ENCODE data around the gene ATP8A2.
"Not testable (repeated sequence)": the region's sequence is repeated elsewhere in the genome, so short reads cannot be mapped to it uniquely, and the experiment has no call there.

ATP8A2 gene

GRCh38 chr13:25771641-25772478 lies 400.1 kb downstream of the ATP8A2 start:
- no peak for DNase-seq

DNA sequence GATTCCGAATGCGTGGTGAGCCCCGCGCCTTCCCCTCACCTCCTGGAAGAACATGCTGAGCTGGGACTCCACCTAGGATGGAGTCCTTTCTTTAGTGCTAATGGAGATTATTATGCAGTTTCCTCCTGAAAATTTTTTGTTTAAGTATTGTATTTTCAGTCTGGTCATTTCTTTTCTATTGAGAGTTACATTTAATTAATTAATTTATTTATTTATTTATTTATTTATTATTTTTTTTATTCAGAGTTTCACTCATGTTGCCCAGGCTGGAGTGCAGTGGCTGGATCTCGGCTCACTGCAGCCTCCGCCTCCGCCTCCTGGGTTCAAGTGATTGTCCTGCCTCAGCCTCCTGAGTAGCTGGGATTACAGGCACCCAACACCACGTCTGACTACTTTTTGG lies 400.8 kb downstream of the ATP8A2 start:
- DNase-seq, result not testable (repeated sequence)

DNA sequence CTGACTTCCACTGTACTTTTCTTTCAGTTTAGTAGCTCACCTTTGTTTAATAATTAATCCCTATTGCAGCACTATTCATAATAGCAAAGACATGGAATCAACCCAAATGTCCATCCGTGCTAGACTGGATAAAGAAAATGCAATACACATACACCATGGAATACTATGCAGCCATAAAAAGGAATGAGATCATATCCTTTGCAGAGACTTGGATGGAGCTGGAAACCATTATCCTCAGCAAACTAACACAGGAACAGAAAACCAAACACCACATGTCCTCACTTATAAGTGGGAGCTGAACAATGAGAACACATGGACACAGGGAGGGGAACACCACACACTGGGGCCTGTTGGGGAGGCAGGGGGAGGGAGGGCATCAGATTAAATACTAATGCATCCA lies 402.3 kb downstream of the ATP8A2 start:
- not testable (repeated sequence) for DNase-seq

DNA sequence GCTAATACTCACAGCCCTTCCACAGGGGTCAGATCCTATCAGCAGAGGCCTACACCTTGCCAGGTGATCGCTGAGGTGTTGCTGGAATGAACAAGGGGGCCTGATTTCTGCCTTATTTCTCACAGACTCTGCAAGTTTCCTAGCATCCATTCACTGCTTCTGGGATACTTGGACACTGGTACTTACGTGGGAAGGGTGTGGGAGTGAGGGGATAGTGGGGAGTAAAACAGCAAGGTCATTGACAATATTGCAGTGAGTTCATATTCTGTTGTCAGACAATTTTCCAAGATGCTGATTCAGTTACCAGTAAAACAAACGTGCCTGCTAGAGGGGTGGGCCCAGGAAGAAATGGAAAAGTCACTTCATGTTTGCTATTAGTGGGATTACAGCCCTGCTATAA lies 403.5 kb downstream of the ATP8A2 start:
- no peak for DNase-seq

DNA sequence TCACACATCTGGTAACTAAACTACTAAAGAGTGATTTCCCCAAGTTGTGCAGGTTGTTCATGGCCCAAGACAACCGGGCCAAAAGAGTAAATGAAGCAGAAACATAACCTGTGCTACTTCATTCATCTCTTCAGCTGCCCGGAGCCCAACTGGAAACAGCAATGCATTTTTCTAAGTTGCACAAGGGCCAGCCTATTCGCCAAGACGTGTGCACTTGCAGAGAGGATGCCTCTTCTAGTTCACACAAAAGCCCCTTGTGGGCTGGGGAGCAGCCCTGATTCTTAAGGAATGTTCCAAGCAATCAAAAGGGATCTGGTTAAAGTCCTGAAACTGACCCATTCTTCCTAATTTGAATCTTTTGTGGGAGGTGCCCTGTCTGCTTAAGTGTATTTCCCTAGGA lies 404.2 kb downstream of the ATP8A2 start:
- no peak for DNase-seq

- DNase-seq, result no peak
These were observed 404.9 kb downstream of the ATP8A2 start for GRCh38 chr13:25776722-25777121.

- no peak for DNase-seq
These were observed 405.7 kb downstream of the ATP8A2 start for GRCh38 chr13:25777509-25777908.

GRCh38 chr13:25778365-25778764 lies 406.6 kb downstream of the ATP8A2 start:
- DNase-seq, result no peak

DNA sequence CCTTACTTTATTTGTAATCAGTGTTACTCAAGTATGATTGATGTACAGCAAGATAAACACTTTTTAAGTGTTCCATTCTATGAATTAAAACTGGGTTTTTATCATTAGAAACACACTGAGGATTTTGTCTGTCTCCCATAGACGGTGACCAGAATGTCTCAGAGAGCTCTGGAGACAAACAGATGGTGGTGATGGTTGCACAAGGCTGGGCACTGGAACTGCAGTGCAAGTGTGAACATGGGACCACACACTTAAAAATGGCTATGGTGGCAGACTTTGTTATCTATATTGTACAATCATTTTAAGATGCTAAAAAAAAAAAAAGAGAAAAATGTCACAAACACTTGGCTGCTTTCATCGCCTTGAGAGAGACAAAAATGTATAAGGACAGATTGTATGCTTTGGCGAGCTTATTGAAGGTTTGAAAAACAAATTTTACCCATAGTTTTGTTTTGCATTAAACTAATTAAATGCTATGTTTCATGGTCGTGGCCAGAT lies 407.1 kb downstream of the ATP8A2 start:
- DNase-seq, result no peak

DNA sequence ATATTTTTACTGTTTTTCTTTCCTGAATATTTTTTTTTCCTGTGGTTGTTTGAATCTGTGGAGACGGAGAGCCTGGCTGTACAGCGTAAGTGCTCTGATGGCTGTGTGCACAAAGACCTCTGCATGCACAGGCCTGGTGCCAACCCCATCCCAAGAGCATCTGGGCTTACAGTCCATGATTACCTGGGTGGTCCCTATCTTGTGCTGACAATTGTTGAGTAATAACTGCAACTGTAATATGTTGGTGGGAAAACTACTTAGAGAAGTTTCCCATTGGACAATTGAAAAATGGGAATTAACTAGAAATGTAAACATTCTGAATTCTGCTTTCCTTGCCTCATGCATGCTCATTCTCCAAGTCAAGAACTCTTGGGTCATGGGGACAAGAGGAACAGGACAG lies 411.3 kb downstream of the ATP8A2 start:
- no peak for DNase-seq

DNA sequence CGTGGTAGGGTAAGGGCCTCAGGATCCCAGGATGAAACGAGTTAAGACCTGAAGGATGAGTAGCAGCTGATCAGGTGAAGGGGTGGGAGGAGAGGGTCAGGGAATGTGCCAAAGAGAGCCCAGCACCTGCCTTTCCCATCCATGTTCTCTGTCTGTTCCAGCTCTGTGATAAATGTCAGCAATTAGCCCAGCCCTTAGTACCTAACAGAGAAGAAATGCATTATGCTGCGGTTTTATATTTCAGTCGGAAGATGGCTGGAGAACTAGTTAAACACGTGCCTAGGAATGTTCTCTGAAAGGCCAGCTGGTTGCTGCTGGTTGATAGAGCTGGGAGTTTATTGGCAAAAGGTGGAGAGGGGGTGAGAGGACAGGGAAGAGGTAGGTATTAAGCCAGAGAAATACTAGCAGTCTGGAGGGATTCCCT lies 411.8 kb downstream of the ATP8A2 start:
- no peak for DNase-seq

GRCh38 chr13:25784119-25784518 lies 412.3 kb downstream of the ATP8A2 start:
- DNase-seq, result no peak

- DNase-seq, result not testable (repeated sequence)
These were observed 418.4 kb downstream of the ATP8A2 start for GRCh38 chr13:25790137-25790536.

- DNase-seq, result no peak
These were observed 423.5 kb downstream of the ATP8A2 start for GRCh38 chr13:25795277-25795676.

- no peak for DNase-seq
These were observed 424.7 kb downstream of the ATP8A2 start for GRCh38 chr13:25796474-25796873.

DNA sequence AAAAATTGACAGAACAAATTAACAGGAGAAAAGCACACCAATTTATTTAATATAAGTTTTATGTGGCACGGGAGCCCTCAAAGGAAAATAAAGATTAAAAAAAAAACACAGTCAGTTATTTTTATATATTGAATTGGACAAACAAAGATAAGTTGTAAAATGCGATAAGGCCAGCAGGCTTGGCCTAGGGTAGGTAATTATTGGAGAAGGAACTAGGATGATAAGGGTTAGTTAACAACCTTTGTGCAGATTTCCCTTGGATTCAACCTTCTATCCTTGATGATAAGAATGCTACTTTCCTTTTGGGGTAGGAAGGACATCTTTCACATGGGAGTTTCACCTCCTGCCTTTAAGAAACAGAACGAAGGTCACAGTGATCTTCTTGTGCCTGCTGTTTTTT lies 427.2 kb downstream of the ATP8A2 start:
- DNase-seq, result no peak

DNA sequence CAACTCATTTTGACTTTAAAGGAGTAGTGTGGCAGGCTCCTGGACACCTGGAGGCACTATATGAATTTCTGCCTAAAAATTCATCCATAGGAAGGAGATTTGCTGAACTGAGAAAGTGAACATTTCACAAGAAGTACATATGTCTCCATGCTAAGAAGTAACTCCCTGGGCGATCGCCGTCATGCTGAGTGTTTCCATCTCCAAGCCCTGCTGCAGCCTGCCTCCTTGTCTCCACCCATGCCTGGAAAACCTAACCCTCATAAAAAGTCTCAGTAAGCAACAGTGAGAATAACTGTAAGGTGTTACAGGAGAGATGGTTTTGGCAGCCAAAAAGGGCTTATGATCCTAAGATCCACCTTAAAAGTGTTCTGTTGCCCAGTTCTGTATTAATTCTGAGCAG lies 428.7 kb downstream of the ATP8A2 start:
- no peak for DNase-seq

GRCh38 chr13:25802579-25802978 lies 430.8 kb downstream of the ATP8A2 start:
- no peak for DNase-seq

DNA sequence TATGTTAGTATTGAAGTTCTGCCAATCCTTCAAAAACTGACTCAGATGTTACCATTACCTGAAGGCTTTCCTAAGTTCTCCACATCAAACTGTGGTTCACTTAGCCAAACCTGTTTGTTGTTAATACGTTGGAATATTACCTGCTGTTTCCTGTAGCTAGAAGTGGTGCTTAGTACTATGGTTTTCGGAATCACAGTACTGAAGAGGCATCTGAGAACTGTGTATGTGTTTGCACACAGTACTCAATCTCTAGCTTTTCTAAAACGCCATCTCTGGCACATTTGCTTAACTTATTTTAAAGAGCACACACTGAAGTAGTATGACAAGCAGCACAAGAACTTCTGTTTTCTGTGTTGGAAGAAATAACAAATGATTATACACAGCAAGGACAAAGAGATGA lies 431.9 kb downstream of the ATP8A2 start:
- DNase-seq, result no peak

- no peak for DNase-seq
These were observed 434.6 kb downstream of the ATP8A2 start for GRCh38 chr13:25806264-25806974.

DNA sequence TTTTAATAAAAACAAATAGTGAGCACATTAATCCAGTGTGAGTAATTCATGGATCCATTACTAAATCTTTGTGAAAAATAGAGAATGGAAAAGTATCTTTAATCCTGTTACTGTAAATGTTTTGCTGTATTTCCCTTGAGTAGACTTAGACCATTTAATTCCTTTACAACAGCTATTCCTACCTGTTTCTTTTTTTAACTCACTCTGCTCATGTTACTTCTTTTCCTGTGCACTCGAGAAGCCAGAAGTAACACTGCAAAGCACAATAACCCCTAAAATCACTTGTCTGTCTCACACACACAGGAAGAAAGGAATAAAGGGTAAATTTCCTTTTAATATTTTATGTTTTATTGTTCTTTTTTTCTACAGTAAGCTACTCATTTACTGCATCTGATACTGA lies 435.8 kb downstream of the ATP8A2 start:
- no peak for DNase-seq

GRCh38 chr13:25811506-25811905 lies 439.7 kb downstream of the ATP8A2 start:
- no peak for DNase-seq

DNA sequence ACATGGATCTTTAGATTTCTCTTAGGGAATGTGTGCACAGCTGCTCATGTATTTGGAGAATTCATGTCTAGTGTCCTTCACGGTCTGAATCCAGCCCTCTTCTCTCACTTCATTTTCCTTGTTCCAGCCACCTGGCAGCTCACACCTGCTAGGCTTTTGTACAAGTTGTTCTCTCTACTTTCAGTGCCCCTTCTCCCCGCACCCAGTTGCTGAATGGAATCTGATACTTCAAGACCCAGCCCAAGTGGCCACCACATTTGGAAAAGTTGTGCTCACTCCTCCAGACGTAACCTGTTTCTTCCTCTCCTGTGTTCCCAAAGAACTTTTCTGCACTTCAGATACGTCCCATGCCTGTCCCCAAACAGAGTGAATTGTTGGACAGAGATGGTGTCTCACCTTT lies 444.5 kb downstream of the ATP8A2 start:
- no peak for DNase-seq

- DNase-seq, result peak in 1 of 2 experiments; percentile 14
These were observed 448.2 kb downstream of the ATP8A2 start for GRCh38 chr13:25819856-25820530.
